ENCODE data around the gene ADH1C.

DNA sequence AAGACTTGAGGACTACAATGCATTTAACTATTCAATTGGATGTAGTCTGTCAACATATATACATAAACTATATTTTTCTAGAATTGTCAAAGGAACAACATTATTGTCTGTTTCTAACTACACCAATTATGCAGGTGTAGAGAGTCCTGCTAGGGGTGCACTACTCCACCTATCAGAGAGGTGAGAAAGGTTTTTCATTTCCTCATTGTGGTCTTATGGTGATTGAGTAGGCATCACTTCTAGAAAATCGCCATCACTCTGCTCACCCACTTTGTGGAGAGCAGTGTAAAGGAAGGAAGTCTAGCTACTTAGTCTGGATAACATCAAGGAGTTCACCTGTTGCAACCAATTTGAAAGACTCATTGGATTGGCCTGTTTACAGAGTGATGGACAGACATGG lies 4.4 kb upstream of the ADH1C start:
- TF ChIP-seq POLR2A (IDR thresholded peaks at IDR 0.05) = no peak
- TF ChIP-seq, protein P1, sequence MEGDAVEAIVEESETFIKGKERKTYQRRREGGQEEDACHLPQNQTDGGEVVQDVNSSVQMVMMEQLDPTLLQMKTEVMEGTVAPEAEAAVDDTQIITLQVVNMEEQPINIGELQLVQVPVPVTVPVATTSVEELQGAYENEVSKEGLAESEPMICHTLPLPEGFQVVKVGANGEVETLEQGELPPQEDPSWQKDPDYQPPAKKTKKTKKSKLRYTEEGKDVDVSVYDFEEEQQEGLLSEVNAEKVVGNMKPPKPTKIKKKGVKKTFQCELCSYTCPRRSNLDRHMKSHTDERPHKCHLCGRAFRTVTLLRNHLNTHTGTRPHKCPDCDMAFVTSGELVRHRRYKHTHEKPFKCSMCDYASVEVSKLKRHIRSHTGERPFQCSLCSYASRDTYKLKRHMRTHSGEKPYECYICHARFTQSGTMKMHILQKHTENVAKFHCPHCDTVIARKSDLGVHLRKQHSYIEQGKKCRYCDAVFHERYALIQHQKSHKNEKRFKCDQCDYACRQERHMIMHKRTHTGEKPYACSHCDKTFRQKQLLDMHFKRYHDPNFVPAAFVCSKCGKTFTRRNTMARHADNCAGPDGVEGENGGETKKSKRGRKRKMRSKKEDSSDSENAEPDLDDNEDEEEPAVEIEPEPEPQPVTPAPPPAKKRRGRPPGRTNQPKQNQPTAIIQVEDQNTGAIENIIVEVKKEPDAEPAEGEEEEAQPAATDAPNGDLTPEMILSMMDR (IDR thresholded peaks at IDR 0.05) = no peak

All from lower leg skin (tissue), 3 donors.